Measurements from ENCODE around the gene SLC9A4.
"Not testable (repeated sequence)": the region's sequence is repeated elsewhere in the genome, so short reads cannot be mapped to it uniquely, and the experiment has no call there.

The SLC9A4 gene

GRCh38 chr2:102551329-102552096, 78.5 kb downstream of the SLC9A4 start:
- no peak for FAIRE-seq

DNA sequence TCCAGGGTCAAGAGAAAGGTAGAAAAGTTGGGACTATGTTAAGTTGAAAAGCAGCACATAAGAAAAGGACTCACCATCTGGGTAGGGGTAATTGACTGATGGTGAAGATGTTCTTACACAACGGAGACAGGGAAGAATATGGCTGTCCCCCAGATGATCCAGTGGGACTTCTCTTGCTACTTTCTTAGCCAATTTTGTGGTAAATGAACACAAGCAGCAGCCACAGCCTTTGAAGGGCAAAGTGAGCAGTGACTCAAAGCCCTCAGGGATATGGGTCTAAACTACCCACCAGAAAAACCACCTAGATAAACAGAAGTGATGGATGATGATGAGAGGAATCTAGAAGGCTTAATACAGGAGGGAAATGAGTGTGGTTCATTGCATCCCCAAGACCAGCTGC, 80.6 kb downstream of the SLC9A4 start:
- no peak for FAIRE-seq

GRCh38 chr2:102558463-102558862, 85.4 kb downstream of the SLC9A4 start:
- FAIRE-seq = no peak

DNA sequence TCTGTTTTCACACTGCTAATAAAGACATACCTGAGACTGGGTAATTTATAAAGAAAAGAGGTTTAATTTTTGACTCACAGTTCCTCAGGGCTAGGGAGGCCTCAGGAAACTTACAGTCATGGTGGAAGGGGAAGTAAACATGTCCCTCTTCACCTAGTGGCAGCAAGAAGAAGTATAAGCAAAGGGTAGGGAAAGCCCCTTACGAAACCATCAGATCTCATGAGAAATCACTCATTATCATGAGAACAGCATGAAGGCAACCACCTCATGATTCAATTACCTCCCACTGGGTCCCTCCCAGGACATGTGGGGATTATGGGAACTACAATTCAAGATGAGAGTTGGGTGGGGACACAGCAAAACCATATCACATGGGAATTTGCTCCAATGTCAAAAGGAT, 89.5 kb downstream of the SLC9A4 start:
- FAIRE-seq = not testable (repeated sequence)

DNA sequence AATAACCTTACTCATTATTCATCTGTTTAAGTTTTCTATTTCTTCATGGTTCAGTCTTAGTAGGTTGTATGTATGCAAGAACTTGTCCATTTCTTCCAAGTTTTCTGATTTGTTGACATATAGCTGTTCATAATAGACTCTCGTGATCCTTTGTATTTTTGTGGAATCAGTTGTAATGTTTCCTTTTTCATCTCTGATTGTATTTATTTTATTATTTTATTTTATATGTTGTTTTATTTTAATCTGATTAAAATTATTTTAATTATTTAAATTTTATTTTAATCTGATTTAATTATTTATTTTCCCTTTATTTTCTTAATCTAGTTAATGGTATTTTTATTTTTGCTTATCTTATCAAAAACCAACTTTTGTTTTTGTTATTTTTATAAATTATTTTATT, 102.9 kb downstream of the SLC9A4 start:
- peak; percentile 98 for FAIRE-seq

- no peak for FAIRE-seq
Observed at GRCh38 chr2:102578376-102578775, 105.3 kb downstream of the SLC9A4 start.

- no peak for FAIRE-seq
Observed at GRCh38 chr2:102581911-102582310, 108.9 kb downstream of the SLC9A4 start.

GRCh38 chr2:102582845-102583244, 109.8 kb downstream of the SLC9A4 start:
- FAIRE-seq = peak; percentile 19

Data from TTC549 (cell line).